Kidney (tissue), 22 donors: ENCODE results near the gene ADPRH. TPM values are rescaled to one million over a fixed set of nuclear protein-coding genes. Genes with fewer than 3 reads are reported as not detected.

Experiments
- DNase-seq, 5 donors: peaks; one replicate each; pipeline ENCODE4 v3.0.0-alpha.2; 2013 to 2020
- FAIRE-seq: peaks from 2 replicates; lab custom pipeline; 2012; peaks lifted over from hg19 to GRCh38; lab: Jason Lieb, UNC
- H3K27ac ChIP-seq, 2 donors: one replicate each; pipeline ENCODE4 v1.7.0; 2013; ENCODE audit warnings: low read depth in 2 of 2, low read length in 2 of 2, inconsistent platforms in 1 of 2
- H3K27me3 ChIP-seq: one replicate; pipeline ENCODE4 v1.7.1; 2013; ENCODE audit warnings: low read length, inconsistent platforms; ENCODE audit not compliant: control insufficient read depth, insufficient read depth
- H3K36me3 ChIP-seq, 3 donors: one replicate each; pipeline versions ENCODE4 v1.7.0 to v1.7.1; 2013; ENCODE audit warnings: low read length in 3 of 3, control low read depth in 1 of 3, inconsistent platforms in 1 of 3; ENCODE audit not compliant: insufficient read depth in 3 of 3, control insufficient read depth in 2 of 3
- H3K4me1 ChIP-seq, 3 donors: one replicate each; pipeline versions ENCODE4 v1.7.0 to v1.7.1; 2013; ENCODE audit warnings: low read length in 3 of 3, inconsistent platforms in 1 of 3, low read depth in 1 of 3; ENCODE audit not compliant: control insufficient read depth in 2 of 3, insufficient read depth in 2 of 3
- H3K4me3 ChIP-seq, 3 donors: one replicate each; pipeline versions ENCODE4 v1.7.0 to v1.8.1; 2013; ENCODE audit warnings: low read length in 3 of 3, control low read depth in 1 of 3, inconsistent platforms in 1 of 3
- H3K9ac ChIP-seq, 3 donors: one replicate each; pipeline versions ENCODE4 v1.7.0 to v1.7.1; 2013; ENCODE audit warnings: low read length in 3 of 3, control low read depth in 1 of 3, inconsistent platforms in 1 of 3
- H3K9me3 ChIP-seq, 3 donors: one replicate each; pipeline versions ENCODE4 v1.7.0 to v1.7.1; 2013; ENCODE audit warnings: low read length in 3 of 3, control low read depth in 1 of 3, inconsistent platforms in 1 of 3; ENCODE audit not compliant: control insufficient read depth in 2 of 3, insufficient read depth in 1 of 3
- intact Hi-C: fragments of 100-400 bp; cut with DNase I; formaldehyde crosslinking; loops from one replicate; pipeline ENCODE4 v1.11.1; 2022
- long read RNA-seq, 10 donors: library from polyadenylated mRNA in 1 of 10; unstranded in 1 of 10; transcript quantifications; one replicate each; pipeline ENCODE4 v2.0.0 and lab custom pipeline, GENCODE V29; 2021 to 2026
- polyA plus RNA-seq: library from polyadenylated mRNA; stranded (reverse); fragments of 350-450 nt; fragmentation: Illumina TruSeq; extraction: RNeasy Lipid Tissue Mini Kit (QIAGEN cat#74804); gene quantifications from one replicate; pipeline ENCODE4 v1.2.3, GENCODE V29; 2014; ENCODE audit warnings: low read depth, low replicate concordance; ENCODE audit not compliant: insufficient read depth
- total RNA-seq: library from RNA; stranded (reverse); fragmentation: NEBNext Ultra II Directional; extraction: Animal tissue kit (Norgen Biotek cat#: 25700); gene quantifications from one replicate; pipeline ENCODE4 v1.2.1, GENCODE V29; 2021
- TF ChIP-seq, protein P1 (sequence below): IDR thresholded peaks from 3 replicates; pipeline ENCODE4 v1.5.1; 2012; ENCODE audit warnings: mild to moderate bottlenecking, moderate library complexity, borderline replicate concordance; ENCODE audit not compliant: insufficient read depth; ENCODE audit errors: extremely low read depth
- donor health status: control.
- donor health status: control.
- donor health status: control.
- donor health status: control.
- donor health status: control.
- donor health status: DM: yes; HTN: yes; CAD: no.
- donor health status: Normal renal cell carcinoma (clear cell type).

The ADPRH gene
- total RNA-seq, result 15.0 TPM
- 5.2 TPM for polyA plus RNA-seq
- long read RNA-seq, donor 1, result 0 reads
- long read RNA-seq, donor 2, partial matches to known transcripts, result 0 of 2 reads
- long read RNA-seq, donor 2, other reads (novel, unspliced or antisense), result 0 of 2 reads
- long read RNA-seq, donor 3, partial matches to known transcripts, result 0 of 1 reads
- long read RNA-seq, donor 3, other reads (novel, unspliced or antisense), result 0 of 1 reads
- long read RNA-seq, donor 4, result 0 reads
- long read RNA-seq, donor 5, result 0 reads
- long read RNA-seq, donor 6, result 0 reads
- long read RNA-seq, donor 7, transcript ADPRH-201 (5 exons, 3,439 nt), result major isoform, 12 of 32 reads
- long read RNA-seq, donor 7, transcript ADPRH-205 (4 exons, 1,501 nt), result major isoform, 12 of 32 reads
- long read RNA-seq, donor 7, partial matches to known transcripts, result 1 of 32 reads
- long read RNA-seq, donor 7, other reads (novel, unspliced or antisense), result 5 of 32 reads
- long read RNA-seq, donor 8, full-length matches to known transcripts, result 2 of 2 reads
- long read RNA-seq, donor 8, partial matches to known transcripts, result 0 of 2 reads
- long read RNA-seq, donor 8, other reads (novel, unspliced or antisense), result 0 of 2 reads
- long read RNA-seq, donor 9, partial matches to known transcripts, result 0 of 1 reads
- long read RNA-seq, donor 9, other reads (novel, unspliced or antisense), result 0 of 1 reads
- long read RNA-seq, donor 10, partial matches to known transcripts, result 0 of 1 reads
- long read RNA-seq, donor 10, other reads (novel, unspliced or antisense), result 0 of 1 reads

DNA sequence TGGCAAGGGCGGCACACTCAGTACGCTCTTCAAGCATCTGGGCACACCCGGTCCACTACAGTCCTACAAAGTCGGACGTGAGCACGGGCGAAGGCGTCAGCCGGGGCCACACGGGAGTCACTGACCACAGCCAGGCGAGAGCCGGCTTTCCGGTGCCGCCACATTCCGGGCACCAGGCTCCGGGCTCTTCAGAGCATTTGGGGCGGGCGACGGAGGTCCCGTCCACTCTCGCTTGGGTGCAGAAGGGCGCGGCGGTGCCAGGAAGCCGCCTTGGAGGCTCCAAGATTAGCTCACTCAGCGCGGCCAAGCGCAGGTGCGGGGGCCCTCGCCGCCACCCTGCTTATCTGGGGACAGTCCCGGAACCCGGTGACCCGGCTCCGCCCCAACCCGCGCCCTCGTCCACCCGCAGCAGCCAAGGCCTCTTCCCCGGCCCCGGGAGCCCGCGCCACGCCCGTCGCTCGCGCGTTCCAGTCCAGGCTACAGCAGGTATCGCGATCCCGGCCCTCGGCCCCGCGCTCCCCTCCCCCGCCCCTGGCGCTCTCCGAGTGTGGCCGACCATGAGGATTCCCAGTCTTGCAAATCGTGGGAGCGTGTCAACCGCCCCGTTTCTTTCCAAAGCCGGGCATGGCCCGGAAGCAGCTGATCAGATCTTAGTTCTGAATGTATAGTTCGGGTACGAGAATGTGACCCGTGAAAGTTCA, at the start of gene ADPRH:
Gene ADPRH, plus strand, starts transcription at position 127 of the 701 bp plus-strand sequence. CDS start 2,678 bp downstream, outside the sequence.
- DNase-seq (peak; percentile 92 to 95 (median 95)), FAIRE-seq (no peak)
- TF ChIP-seq, protein P1, sequence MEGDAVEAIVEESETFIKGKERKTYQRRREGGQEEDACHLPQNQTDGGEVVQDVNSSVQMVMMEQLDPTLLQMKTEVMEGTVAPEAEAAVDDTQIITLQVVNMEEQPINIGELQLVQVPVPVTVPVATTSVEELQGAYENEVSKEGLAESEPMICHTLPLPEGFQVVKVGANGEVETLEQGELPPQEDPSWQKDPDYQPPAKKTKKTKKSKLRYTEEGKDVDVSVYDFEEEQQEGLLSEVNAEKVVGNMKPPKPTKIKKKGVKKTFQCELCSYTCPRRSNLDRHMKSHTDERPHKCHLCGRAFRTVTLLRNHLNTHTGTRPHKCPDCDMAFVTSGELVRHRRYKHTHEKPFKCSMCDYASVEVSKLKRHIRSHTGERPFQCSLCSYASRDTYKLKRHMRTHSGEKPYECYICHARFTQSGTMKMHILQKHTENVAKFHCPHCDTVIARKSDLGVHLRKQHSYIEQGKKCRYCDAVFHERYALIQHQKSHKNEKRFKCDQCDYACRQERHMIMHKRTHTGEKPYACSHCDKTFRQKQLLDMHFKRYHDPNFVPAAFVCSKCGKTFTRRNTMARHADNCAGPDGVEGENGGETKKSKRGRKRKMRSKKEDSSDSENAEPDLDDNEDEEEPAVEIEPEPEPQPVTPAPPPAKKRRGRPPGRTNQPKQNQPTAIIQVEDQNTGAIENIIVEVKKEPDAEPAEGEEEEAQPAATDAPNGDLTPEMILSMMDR, result no peak
- Histone ChIP-seq H3K4me3 (peak within 1 kb of the TSS; percentile 63 to 93 (median 81)), H3K4me1 (peaks cover 0 to 4% (median 0%) of the 10 kb centered on the region in 3 donors), H3K27me3 (no peaks in the 10 kb centered on the region), H3K27ac (peak within 1 kb of the TSS; percentile 79 to 88), H3K9me3 (no peaks in the 10 kb centered on the region), H3K9ac (peak within 1 kb of the TSS; percentile 47 to 83 (median 80)), H3K36me3 (no peaks in the 10 kb centered on the region)
- intact Hi-C loops, result no loop called here

DNA sequence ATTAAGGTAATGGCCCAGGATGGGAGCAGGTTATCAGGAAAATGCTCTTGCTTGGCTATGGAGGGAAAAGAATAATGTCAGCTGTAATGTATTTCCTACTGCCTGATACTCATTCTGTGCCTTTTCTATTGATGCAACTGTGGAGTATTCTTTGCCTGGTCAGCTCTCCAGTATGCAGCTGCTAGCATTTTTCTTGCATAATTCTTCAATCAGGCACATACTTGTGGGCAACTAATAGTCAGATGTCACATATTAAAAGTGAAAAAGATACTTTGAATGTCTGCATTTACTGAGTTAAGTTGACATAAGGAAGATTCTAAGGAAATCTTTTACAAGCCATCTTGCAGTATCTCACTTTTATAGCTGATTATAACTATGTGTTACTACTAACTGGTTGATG, 49.4 kb upstream of the ADPRH start:
- H3K9me3 ChIP-seq, result no peaks in the 10 kb centered on the region
- intact Hi-C loops, result no loop called here
- no peaks in the 10 kb centered on the region for H3K4me1 ChIP-seq
- no peak for FAIRE-seq
- no peak for DNase-seq
- peaks cover 0 to 2% (median 0%) of the 10 kb centered on the region in 3 donors for H3K36me3 ChIP-seq
- H3K9ac ChIP-seq, result no peak overlapping the region
- H3K27ac ChIP-seq, result no peak overlapping the region
- H3K27me3 ChIP-seq, result no peaks in the 10 kb centered on the region
- H3K4me3 ChIP-seq, result no peak overlapping the region
- TF ChIP-seq, protein P1, result no peak

GRCh38 chr3:119530456-119530855, 48.8 kb upstream of the ADPRH start:
- intact Hi-C loops, result no loop called here
- no peaks in the 10 kb centered on the region for H3K4me1 ChIP-seq
- H3K9me3 ChIP-seq, result no peaks in the 10 kb centered on the region
- H3K4me3 ChIP-seq, result no peak overlapping the region
- no peak overlapping the region for H3K27ac ChIP-seq
- DNase-seq, result no peak
- peaks cover 0 to 2% (median 0%) of the 10 kb centered on the region in 3 donors for H3K36me3 ChIP-seq
- TF ChIP-seq, protein P1, result no peak
- no peak for FAIRE-seq
- H3K9ac ChIP-seq, result no peak overlapping the region
- H3K27me3 ChIP-seq, result no peaks in the 10 kb centered on the region
